ENCODE data around the gene ELN. TPM values are rescaled to one million over a fixed set of nuclear protein-coding genes. Genes with fewer than 3 reads are reported as not detected.

The ELN gene
- total RNA-seq, 1 donor from 2014 or later = 8.1 TPM

- DNase-seq (ENCODE audit: low spot score) (no peak), ATAC-seq (no peak)
Observed at GRCh38 chr7:74084722-74085578, 57.0 kb downstream of the ELN start.

DNA sequence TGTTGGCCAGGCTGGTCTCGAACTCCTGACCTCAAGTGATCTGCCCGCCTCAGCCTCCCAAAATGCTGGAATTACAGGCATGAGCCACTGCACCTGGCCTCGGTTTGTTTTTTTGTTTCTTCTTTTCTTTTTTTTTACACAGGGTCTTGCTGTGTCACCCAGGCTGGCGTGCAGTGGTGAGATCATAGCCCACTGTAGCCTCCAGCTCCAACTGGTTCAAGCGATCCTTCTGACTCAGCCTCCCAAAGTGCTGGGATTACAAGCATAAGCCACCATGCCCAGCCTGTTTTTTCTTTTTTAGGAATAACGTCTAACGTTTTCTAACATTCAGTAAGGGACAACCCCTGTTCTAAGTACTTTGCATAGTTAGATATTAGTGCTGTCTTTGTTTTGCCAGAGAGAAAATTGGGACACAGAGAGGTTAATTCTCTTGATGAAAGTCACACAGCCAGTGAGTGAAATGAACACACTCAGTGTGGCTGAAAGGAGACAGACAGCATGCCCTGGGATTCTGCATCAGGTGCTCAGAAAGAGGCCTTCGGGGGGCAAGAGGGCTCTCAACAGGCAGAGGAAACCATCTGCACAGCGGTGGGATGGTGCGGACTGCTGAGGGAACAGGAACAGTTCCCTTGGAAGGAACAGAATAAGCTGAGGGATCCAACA, 59.9 kb downstream of the ELN start:
- no peak for ATAC-seq
- no peak for DNase-seq (ENCODE audit: low spot score)

GRCh38 chr7:74092321-74092963, 64.5 kb downstream of the ELN start:
- DNase-seq (ENCODE audit: low spot score) (no peak), ATAC-seq (peak; percentile 56)

DNA sequence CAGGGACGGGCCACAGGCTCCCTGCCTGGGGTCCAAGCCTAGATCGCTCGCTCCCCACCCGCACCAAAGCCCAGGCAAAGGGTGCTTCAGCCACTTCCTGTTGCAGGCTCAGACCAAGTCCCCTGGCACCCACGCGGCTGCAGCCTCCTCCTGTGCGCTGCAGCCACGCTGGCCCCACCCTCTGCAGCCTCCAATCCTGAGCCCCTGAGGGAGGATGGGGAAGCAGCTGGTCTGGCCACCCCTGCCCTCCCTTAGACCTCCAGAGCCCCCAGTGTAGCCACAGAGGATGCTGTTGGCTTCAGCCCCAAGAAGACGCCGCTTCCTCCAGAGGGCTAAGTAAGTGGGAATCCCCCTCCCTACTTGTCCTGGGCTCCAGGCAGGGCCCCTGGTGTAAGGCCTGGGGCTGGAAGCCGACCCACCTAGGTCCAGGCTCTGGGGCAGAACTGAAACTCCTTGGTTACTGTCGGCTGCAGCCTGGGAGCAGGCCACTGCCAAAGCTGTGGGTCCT, 65.0 kb downstream of the ELN start:
- ATAC-seq (peak; percentile 52), DNase-seq (ENCODE audit: low spot score) (no peak)

DNA sequence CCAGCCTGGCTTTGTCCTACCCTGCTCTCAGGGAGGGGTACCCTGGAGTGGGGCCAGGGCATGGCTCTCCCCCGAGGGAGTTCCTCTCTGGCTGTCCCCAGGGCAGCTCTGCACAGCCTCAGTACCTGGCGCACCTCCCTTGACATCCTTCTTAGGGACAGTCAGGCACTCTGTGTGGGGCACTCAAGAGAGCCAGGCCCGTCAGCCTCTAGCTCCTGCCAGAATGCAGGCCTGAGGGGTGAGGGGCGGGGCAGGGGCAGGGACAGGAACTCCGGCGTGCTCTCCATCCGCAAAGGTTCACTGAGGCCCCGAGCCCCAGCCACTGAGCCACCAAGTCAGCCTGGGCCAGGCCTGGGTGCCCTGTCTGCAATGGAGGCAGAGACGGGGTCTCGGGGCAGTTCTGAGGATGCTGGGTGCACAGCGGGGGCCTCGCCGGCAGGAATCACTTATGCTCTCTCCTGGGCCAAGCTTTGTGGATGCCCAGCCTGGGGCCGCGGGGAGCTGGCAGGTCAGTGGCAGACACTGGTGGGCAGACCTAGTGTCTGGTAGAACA, 65.8 kb downstream of the ELN start:
- ATAC-seq = no peak
- DNase-seq (ENCODE audit: low spot score) = no peak

- DNase-seq (ENCODE audit: low spot score) (no peak), ATAC-seq (peak; percentile 52)
Observed at GRCh38 chr7:74094224-74095101, 66.5 kb downstream of the ELN start.

GRCh38 chr7:74095135-74095534, 67.2 kb downstream of the ELN start:
- DNase-seq (ENCODE audit: low spot score) = no peak
- ATAC-seq = no peak

GRCh38 chr7:74097937-74098614, 70.1 kb downstream of the ELN start:
- DNase-seq (ENCODE audit: low spot score) (no peak), ATAC-seq (no peak)

- no peak for DNase-seq (ENCODE audit: low spot score)
- ATAC-seq = no peak
Observed at GRCh38 chr7:74099031-74099430, 71.1 kb downstream of the ELN start.

DNA sequence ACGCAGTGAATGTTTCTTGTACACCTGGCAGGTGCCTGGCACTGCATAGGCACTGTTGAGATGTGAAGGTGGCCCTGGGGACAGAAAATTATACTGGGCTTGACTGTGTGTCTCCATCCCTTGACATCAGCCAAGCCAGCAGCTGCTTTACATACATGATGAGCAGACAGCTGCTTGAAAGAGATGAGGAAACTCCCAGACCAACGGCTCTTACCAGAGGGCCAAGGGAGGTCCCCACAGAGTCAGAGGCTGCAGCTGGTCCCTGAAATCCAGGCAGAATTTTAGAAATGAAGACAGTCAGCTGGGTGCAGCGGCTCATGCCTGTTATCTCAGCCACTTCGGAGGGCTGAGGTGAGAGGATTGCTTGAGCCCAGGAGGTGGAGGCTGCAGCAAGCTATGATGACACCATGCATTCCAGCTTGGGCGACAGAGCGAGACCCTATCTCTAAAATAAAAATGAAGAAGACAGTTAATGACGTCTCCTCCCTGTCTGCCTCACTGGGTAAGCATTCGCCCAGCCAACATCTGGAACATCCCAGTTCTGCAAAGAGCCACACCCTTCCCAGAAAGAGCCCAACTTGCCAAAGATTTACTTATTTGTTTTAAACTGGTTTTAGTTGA, 73.2 kb downstream of the ELN start:
- DNase-seq (ENCODE audit: low spot score) (no peak), ATAC-seq (no peak)

GRCh38 chr7:74103219-74103772, 75.3 kb downstream of the ELN start:
- ATAC-seq = no peak
- DNase-seq (ENCODE audit: low spot score) = no peak

DNA sequence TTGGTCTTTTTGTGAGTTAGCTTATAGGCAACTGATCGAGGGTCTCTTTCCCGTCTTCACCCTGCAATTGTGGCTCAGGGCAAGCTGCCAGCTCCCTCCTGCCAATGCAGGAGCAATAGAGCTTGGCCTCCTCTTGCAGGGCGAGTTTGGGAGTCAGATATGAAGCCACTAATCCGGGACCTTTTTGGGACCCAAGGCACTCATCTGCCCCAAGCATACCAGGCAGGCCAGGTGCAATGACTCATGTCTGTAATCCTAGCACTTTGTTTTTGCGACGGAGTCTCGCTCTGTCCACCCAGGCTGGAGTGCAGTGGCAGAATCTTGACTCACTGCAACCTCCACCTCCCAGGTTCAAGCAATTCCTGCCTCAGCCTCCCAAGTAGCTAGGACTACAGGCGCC, 76.7 kb downstream of the ELN start:
- DNase-seq (ENCODE audit: low spot score) = no peak
- no peak for ATAC-seq

DNA sequence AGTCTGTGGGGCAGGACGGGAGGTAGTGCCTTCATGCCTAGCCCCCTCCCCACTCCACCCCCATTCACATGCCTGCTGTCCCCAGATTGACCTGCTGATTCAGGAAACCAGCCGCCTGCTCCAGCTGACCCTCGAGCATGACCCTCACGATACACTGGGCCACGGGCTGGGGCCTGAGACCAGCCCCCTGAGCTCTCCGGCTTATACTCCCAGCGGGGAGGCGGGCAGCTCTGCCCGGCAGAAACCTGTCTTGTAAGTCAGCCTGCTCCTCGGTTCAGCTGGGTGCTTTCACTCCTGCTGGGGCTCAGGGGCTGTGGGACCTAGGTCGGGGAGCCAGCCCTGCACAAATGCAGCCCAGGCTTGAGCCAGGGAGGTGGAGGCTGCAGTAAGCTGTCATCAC, 78.0 kb downstream of the ELN start:
- ATAC-seq (no peak), DNase-seq (ENCODE audit: low spot score) (no peak)

DNA sequence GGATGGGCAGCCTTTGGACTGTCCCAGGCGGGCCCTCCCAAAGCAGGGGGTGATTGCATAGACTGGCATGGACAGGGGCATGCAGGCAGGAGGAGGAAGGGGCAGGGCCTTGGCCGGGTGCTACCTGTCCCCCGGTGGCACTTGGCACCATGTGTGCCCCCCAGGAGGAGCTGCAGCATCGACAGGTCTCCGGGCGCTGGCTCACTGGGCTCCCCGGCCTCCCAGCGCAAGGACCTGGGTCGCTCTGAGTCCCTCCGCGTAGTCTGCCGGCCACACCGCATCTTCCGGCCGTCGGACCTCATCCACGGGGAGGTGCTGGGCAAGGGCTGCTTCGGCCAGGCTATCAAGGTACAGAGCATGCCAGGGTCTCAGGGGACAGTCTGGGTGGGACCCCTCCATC, 78.9 kb downstream of the ELN start:
- ATAC-seq = no peak
- no peak for DNase-seq (ENCODE audit: low spot score)

DNA sequence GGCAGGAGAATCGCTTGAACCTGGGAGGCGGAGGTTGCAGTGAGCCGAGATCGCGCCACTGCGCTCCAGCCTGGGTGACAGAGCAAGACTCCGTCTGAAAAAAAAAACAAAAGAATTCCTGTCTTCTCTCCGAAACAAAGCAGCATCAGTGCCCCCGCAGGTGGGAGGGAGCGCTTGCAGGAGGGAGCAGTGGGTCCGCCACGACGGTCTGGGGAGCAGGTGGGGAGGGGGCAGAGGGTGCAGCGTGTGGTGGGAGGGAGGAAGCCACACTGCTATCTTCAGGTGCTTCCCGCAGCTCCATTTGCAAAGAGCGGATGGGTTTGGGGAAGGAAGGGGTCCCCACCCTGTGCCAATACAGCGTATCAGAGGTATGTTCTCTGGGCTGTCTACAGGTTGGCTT, 87.4 kb downstream of the ELN start:
- ATAC-seq (no peak), DNase-seq (ENCODE audit: low spot score) (no peak)

- no peak for DNase-seq (ENCODE audit: low spot score)
- ATAC-seq = no peak
Observed at GRCh38 chr7:74116356-74116755, 88.4 kb downstream of the ELN start.

Data from left lobe of liver (tissue), 2 donors.